ENCODE data around the gene GABRD.
"Not testable (repeated sequence)": the region's sequence is repeated elsewhere in the genome, so short reads cannot be mapped to it uniquely, and the experiment has no call there.

GABRD gene, protein sequence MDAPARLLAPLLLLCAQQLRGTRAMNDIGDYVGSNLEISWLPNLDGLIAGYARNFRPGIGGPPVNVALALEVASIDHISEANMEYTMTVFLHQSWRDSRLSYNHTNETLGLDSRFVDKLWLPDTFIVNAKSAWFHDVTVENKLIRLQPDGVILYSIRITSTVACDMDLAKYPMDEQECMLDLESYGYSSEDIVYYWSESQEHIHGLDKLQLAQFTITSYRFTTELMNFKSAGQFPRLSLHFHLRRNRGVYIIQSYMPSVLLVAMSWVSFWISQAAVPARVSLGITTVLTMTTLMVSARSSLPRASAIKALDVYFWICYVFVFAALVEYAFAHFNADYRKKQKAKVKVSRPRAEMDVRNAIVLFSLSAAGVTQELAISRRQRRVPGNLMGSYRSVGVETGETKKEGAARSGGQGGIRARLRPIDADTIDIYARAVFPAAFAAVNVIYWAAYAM

GRCh38 chr1:2019172-2019543 is at the start of gene GABRD:
TSS of gene GABRD (plus strand) at chr1:2019345. CDS start at chr1:2019424, 79 bp downstream.
- Mint-ChIP-seq H3K27me3 (ENCODE audit: low read depth) (peaks cover 46% of the 10 kb centered on the region), H3K4me3 (peak within 1 kb of the TSS; percentile 28), H3K9me3 (no peaks in the 10 kb centered on the region), H3K27ac (peak within 1 kb of the TSS; percentile 26), H3K4me1 (ENCODE audit: low read depth) (peaks cover 1% of the 10 kb centered on the region), H3K36me3 (ENCODE audit: low read depth) (no peaks in the 10 kb centered on the region)
- DNase-seq (ENCODE audit: low spot score) = no peak

- no peaks in the 10 kb centered on the region for H3K4me1 Mint-ChIP-seq (ENCODE audit: low read depth)
- no peak overlapping the region for H3K4me3 Mint-ChIP-seq
- peaks cover 3% of the 10 kb centered on the region for H3K9me3 Mint-ChIP-seq
- H3K27ac Mint-ChIP-seq = no peak overlapping the region
- no peaks in the 10 kb centered on the region for H3K27me3 Mint-ChIP-seq (ENCODE audit: low read depth)
- no peak for DNase-seq (ENCODE audit: low spot score)
- no peaks in the 10 kb centered on the region for H3K36me3 Mint-ChIP-seq (ENCODE audit: low read depth)
These were observed 49.6 kb upstream of the GABRD start for GRCh38 chr1:1969505-1969900.

DNA sequence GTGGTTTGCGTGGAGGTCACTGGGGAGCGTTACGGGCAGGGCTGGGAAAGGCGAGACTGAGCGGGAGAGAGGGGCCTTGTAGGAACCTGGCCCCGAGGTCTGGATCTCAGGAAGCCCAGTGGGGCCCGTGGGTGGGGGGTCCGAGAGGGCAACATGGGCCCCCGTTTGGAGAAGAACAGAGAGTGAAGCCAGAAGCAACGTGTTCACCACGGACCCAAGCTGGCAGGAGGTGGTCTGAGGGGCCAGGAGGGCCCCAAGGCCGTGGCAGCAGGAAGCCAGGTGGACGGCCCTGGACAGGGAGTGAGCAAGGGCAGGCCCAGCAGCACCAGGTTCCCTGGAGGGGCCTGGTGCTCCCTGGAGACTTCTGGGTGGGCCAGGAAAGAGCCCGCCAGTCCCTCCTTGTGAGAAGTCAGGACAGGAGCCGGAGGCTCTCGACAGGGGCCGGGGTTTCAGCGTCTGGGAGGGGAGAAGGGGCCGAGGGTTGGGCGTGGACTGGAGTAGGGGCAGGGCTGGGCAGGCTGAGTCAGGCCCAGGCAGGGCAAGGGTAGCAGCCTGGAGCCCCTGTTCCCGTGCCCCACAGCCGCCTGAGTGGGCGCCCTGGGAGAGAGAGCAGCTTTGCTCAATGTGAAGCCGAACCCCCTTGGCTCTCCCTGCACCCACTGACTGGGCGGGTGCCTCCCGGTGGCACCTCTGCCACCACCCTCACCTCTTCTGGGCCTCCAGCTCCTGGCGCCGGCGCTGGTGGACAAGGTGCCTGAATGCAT is 49.0 kb upstream of the GABRD start:
- H3K9me3 Mint-ChIP-seq = peaks cover 3% of the 10 kb centered on the region
- no peaks in the 10 kb centered on the region for H3K36me3 Mint-ChIP-seq (ENCODE audit: low read depth)
- H3K27me3 Mint-ChIP-seq (ENCODE audit: low read depth) = no peaks in the 10 kb centered on the region
- H3K4me1 Mint-ChIP-seq (ENCODE audit: low read depth) = no peaks in the 10 kb centered on the region
- DNase-seq (ENCODE audit: low spot score) = no peak
- no peak overlapping the region for H3K27ac Mint-ChIP-seq
- no peak overlapping the region for H3K4me3 Mint-ChIP-seq

DNA sequence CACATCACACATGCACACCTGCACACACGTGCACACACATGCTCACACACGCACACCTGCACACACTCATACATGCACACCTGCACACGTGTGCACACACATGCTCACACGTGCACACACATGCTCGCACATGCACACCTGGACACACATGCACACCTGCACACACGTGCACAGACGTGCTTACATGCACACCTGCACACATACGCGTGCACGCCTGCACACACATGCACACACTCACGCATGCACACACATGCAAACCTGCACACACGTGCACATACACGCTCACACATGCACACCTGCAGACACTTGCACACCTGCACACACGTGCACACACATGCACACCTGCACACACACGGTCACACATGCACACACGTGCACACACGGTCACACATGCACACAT is 48.1 kb upstream of the GABRD start:
- Mint-ChIP-seq H3K27me3 (ENCODE audit: low read depth) (no peaks in the 10 kb centered on the region), H3K4me3 (no peak overlapping the region), H3K4me1 (ENCODE audit: low read depth) (no peaks in the 10 kb centered on the region), H3K36me3 (ENCODE audit: low read depth) (no peaks in the 10 kb centered on the region), H3K9me3 (peaks cover 3% of the 10 kb centered on the region), H3K27ac (no peak overlapping the region)
- DNase-seq (ENCODE audit: low spot score) = no peak

DNA sequence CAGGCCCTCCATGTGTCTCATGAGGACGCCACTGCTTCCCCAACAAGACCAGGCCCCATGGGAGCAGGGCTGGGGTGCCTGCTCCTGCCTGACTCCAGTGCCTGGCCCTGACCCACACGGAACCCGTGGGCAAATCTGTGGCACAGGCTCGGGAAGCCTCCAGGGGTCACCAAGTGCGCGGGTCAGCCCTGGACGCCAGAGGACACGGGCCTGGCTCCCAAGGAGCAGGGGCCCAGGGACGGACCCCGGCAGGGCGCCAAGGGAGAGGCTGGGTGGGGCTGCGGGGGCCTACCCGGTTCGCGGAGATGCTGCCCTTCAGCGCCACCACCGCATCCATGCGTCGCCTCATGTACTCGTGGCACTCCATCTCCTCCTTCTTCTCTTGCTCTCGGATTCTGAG is 47.5 kb upstream of the GABRD start:
- Mint-ChIP-seq H3K36me3 (ENCODE audit: low read depth) (no peaks in the 10 kb centered on the region), H3K9me3 (peaks cover 3% of the 10 kb centered on the region), H3K27ac (no peak overlapping the region), H3K27me3 (ENCODE audit: low read depth) (no peaks in the 10 kb centered on the region), H3K4me3 (no peak overlapping the region), H3K4me1 (ENCODE audit: low read depth) (no peaks in the 10 kb centered on the region)
- no peak for DNase-seq (ENCODE audit: low spot score)

GRCh38 chr1:1972976-1973715 is 46.0 kb upstream of the GABRD start:
- H3K27ac Mint-ChIP-seq = no peak overlapping the region
- no peaks in the 10 kb centered on the region for H3K4me1 Mint-ChIP-seq (ENCODE audit: low read depth)
- peaks cover 3% of the 10 kb centered on the region for H3K9me3 Mint-ChIP-seq
- DNase-seq (ENCODE audit: low spot score) = no peak
- no peak overlapping the region for H3K4me3 Mint-ChIP-seq
- H3K36me3 Mint-ChIP-seq (ENCODE audit: low read depth) = no peaks in the 10 kb centered on the region
- no peaks in the 10 kb centered on the region for H3K27me3 Mint-ChIP-seq (ENCODE audit: low read depth)

- no peak overlapping the region for H3K4me3 Mint-ChIP-seq
- peaks cover 9% of the 10 kb centered on the region for H3K9me3 Mint-ChIP-seq
- no peaks in the 10 kb centered on the region for H3K36me3 Mint-ChIP-seq (ENCODE audit: low read depth)
- H3K27ac Mint-ChIP-seq = no peak overlapping the region
- H3K4me1 Mint-ChIP-seq (ENCODE audit: low read depth) = no peaks in the 10 kb centered on the region
- H3K27me3 Mint-ChIP-seq (ENCODE audit: low read depth) = no peaks in the 10 kb centered on the region
- no peak for DNase-seq (ENCODE audit: low spot score)
These were observed 45.2 kb upstream of the GABRD start for GRCh38 chr1:1973716-1974642.

DNA sequence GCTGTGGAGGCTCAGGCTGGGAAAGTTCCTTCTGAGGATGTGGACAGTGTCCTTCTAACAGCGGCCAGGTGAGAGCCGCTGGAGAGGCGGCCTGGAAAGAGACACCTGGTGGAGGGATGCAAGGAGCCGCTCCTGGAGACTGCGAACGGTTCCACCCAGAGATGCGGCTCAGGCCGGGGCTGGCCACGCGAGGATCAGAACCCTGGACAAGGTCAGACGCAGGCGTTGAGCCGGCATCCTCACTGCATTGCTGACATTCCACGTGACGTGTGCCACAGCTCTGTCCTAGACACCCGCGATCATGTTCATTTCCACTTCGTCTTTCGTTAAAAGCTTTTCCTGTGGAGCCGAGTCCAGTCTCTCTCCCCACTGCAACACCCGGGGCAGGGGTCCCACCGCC is 44.3 kb upstream of the GABRD start:
- H3K27ac Mint-ChIP-seq = no peak overlapping the region
- H3K4me3 Mint-ChIP-seq = no peak overlapping the region
- H3K36me3 Mint-ChIP-seq (ENCODE audit: low read depth) = peaks cover 3% of the 10 kb centered on the region
- H3K9me3 Mint-ChIP-seq = peaks cover 18% of the 10 kb centered on the region
- no peaks in the 10 kb centered on the region for H3K4me1 Mint-ChIP-seq (ENCODE audit: low read depth)
- no peak for DNase-seq (ENCODE audit: low spot score)
- no peaks in the 10 kb centered on the region for H3K27me3 Mint-ChIP-seq (ENCODE audit: low read depth)

DNA sequence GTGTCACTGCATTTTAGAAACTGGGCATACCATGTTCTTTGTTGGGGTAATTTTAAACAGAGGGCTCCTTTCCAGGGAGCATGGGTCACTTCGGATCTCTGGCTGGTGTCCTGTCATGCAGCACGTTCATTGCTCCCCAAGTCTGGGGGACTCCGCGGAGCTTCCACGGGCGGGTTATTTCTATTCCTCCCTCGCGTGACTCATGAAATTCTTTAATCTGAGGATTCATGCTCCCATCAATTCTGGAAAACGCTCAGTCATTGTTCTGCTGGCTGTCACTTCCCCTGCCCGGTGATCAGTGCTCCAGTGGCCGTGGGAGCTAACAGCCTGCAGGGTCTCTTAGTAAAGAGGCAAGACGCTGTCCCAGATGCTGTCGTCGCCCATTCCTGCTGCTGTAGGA is 43.6 kb upstream of the GABRD start:
- Mint-ChIP-seq H3K36me3 (ENCODE audit: low read depth) (peaks cover 3% of the 10 kb centered on the region), H3K4me3 (no peak overlapping the region), H3K9me3 (peaks cover 18% of the 10 kb centered on the region), H3K27ac (no peak overlapping the region), H3K27me3 (ENCODE audit: low read depth) (no peaks in the 10 kb centered on the region), H3K4me1 (ENCODE audit: low read depth) (no peaks in the 10 kb centered on the region)
- no peak for DNase-seq (ENCODE audit: low spot score)

- no peaks in the 10 kb centered on the region for H3K27me3 Mint-ChIP-seq (ENCODE audit: low read depth)
- peaks cover 18% of the 10 kb centered on the region for H3K9me3 Mint-ChIP-seq
- no peak overlapping the region for H3K4me3 Mint-ChIP-seq
- H3K27ac Mint-ChIP-seq = no peak overlapping the region
- DNase-seq (ENCODE audit: low spot score) = no peak
- no peaks in the 10 kb centered on the region for H3K4me1 Mint-ChIP-seq (ENCODE audit: low read depth)
- H3K36me3 Mint-ChIP-seq (ENCODE audit: low read depth) = peaks cover 3% of the 10 kb centered on the region
These were observed 43.1 kb upstream of the GABRD start for GRCh38 chr1:1976031-1976430.

GRCh38 chr1:1978108-1978507 is 41.0 kb upstream of the GABRD start:
- Mint-ChIP-seq H3K27ac (no peak overlapping the region), H3K9me3 (peaks cover 15% of the 10 kb centered on the region), H3K36me3 (ENCODE audit: low read depth) (peaks cover 3% of the 10 kb centered on the region), H3K4me3 (no peak overlapping the region), H3K27me3 (ENCODE audit: low read depth) (no peaks in the 10 kb centered on the region), H3K4me1 (ENCODE audit: low read depth) (no peaks in the 10 kb centered on the region)
- no peak for DNase-seq (ENCODE audit: low spot score)

DNA sequence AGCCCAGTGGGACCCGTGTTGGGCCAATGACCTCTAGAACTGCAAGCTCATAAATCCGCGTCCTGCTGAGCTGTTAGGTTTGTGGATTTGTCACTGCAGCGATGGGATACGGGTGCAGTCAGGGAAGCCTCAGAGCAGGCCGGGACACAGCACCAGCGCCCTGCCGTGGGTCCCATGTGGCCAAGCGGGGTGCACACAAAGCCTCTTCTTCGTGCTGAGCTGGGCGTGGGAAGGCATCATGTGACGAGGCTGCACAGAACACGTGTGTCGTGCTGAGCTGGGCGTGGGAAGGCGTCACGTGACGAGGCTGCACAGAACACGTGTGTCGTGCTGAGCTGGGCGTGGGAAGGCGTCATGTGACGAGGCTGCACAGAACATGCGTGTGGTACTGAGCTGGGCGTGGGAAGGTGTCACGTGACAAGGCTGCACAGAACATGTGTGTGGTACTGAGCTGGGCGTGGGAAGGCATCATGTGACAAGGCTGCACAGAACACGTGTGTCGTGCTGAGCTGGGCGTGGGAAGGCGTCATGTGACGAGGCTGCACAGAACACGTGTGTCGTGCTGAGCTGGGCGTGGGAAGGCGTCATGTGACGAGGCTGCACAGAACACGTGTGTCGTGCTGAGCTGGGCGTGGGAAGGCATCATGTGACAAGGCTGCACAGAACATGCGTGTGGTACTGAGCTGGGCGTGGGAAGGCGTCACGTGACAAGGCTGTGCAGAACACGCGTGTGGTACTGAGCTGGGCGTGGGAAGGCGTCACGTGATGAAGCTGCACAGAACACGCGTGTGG is 40.3 kb upstream of the GABRD start:
- H3K36me3 Mint-ChIP-seq (ENCODE audit: low read depth); H3K27me3 Mint-ChIP-seq (ENCODE audit: low read depth); H3K27ac Mint-ChIP-seq; DNase-seq (ENCODE audit: low spot score); H3K4me1 Mint-ChIP-seq (ENCODE audit: low read depth); H3K4me3 Mint-ChIP-seq: not testable (repeated sequence)
- peaks cover 15% of the 10 kb centered on the region for H3K9me3 Mint-ChIP-seq

Data from T-helper 2 cell treated with Interferon-gamma antibody and Interleukin-4, amounts not matched to agents 5 μg/mL and 100 μg/mL, for 36 hours (primary cell).